Osteoblast (primary cell): ENCODE data around the gene ARHGEF26. TPM values are rescaled to one million over a fixed set of nuclear protein-coding genes. Genes with fewer than 3 reads are reported as not detected.

ENCODE experiments used
- DNase-seq: peaks from one replicate; pipeline ENCODE4 v3.0.0; 2011; ENCODE audit warnings: low spot score, mixed read lengths; ENCODE audit not compliant: insufficient read length; ENCODE audit errors: missing footprints
- H2AFZ ChIP-seq: 2 replicates; pipeline ENCODE4 v1.6.0; 2011; ENCODE audit warnings: mild to moderate bottlenecking, low read length
- H3K27ac ChIP-seq: 2 replicates; pipeline ENCODE4 v1.5.1; 2011; ENCODE audit warnings: mild to moderate bottlenecking, low read depth, low read length, moderate library complexity
- H3K27me3 ChIP-seq: 2 replicates; pipeline ENCODE4 v1.6.0; 2012; ENCODE audit warnings: mild to moderate bottlenecking, control low read depth, inconsistent platforms, low read length, moderate library complexity; ENCODE audit not compliant: insufficient read depth
- H3K36me3 ChIP-seq: 2 replicates; pipeline ENCODE4 v1.5.1; 2011; ENCODE audit warnings: mild to moderate bottlenecking, low read length, control low read depth, moderate library complexity; ENCODE audit not compliant: insufficient read depth
- H3K4me1 ChIP-seq: 2 replicates; pipeline ENCODE4 v1.5.1; 2011; ENCODE audit warnings: mild to moderate bottlenecking, low read length, control low read depth, moderate library complexity; ENCODE audit not compliant: insufficient read depth
- H3K4me2 ChIP-seq: 2 replicates; pipeline ENCODE4 v1.6.0; 2011; ENCODE audit warnings: mild to moderate bottlenecking, low read length; ENCODE audit not compliant: insufficient read depth
- H3K4me3 ChIP-seq: fragments of 200-600 bp; sonication (generic); 3 replicates; pipeline ENCODE4 v1.5.1; 2012; ENCODE audit warnings: mild to moderate bottlenecking, low read length, inconsistent platforms; ENCODE audit not compliant: insufficient read depth
- H3K79me2 ChIP-seq: 2 replicates; pipeline ENCODE4 v1.6.0; 2012; ENCODE audit warnings: mild to moderate bottlenecking, low read length, control low read depth, inconsistent platforms; ENCODE audit not compliant: insufficient read depth
- H3K9me3 ChIP-seq: 2 replicates; pipeline ENCODE4 v1.5.1; 2011; ENCODE audit warnings: low read depth, low read length, control low read depth
- H4K20me1 ChIP-seq: 2 replicates; pipeline ENCODE4 v1.6.0; 2012; ENCODE audit warnings: mild to moderate bottlenecking, low read length, control low read depth; ENCODE audit not compliant: insufficient read depth
- CTCF ChIP-seq: IDR thresholded peaks from 2 replicates; pipeline ENCODE4 v1.5.1; 2011; ENCODE audit warnings: mild to moderate bottlenecking, low read depth, low read length, moderate library complexity; ENCODE audit errors: extremely low read depth
- total RNA-seq: library from RNA; depleted of rRNA; stranded (reverse); fragments of >200 nt; gene quantifications from 2 replicates; pipeline ENCODE4 v1.2.3, GENCODE V29; 2012

Gene ARHGEF26
- total RNA-seq, 1 donor, result 3.6 TPM

GRCh38 chr3:154280161-154280560 is 159.0 kb downstream of the ARHGEF26 start:
- no peak for DNase-seq
- Histone ChIP-seq H3K4me3 (no peak overlapping the region), H3K79me2 (no peaks in the 10 kb centered on the region), H3K4me2 (no peak overlapping the region), H3K36me3 (peaks cover 58% of the 10 kb centered on the region), H2AFZ (no peak overlapping the region), H3K9me3 (no peaks in the 10 kb centered on the region), H4K20me1 (no peaks in the 10 kb centered on the region), H3K27me3 (no peaks in the 10 kb centered on the region), H3K4me1 (no peaks in the 10 kb centered on the region), H3K27ac (no peak overlapping the region)
- TF ChIP-seq CTCF, result no peak

- Histone ChIP-seq H2AFZ (no peak overlapping the region), H3K27me3 (no peaks in the 10 kb centered on the region), H3K27ac (no peak overlapping the region), H3K36me3 (peaks cover 54% of the 10 kb centered on the region), H3K9me3 (no peaks in the 10 kb centered on the region), H3K4me1 (no peaks in the 10 kb centered on the region), H4K20me1 (no peaks in the 10 kb centered on the region), H3K79me2 (no peaks in the 10 kb centered on the region), H3K4me3 (no peak overlapping the region), H3K4me2 (no peak overlapping the region)
- DNase-seq, result no peak
- TF ChIP-seq CTCF, result no peak
Measured at GRCh38 chr3:154285221-154285620, 164.0 kb downstream of the ARHGEF26 start.

GRCh38 chr3:154290187-154290586 is 169.0 kb downstream of the ARHGEF26 start:
- H3K27ac ChIP-seq, result no peak overlapping the region
- TF ChIP-seq CTCF, result no peak
- no peak overlapping the region for H2AFZ ChIP-seq
- H3K36me3 ChIP-seq, result peaks cover 56% of the 10 kb centered on the region
- no peak overlapping the region for H3K4me3 ChIP-seq
- no peaks in the 10 kb centered on the region for H4K20me1 ChIP-seq
- no peak for DNase-seq
- H3K4me2 ChIP-seq, result no peak overlapping the region
- no peaks in the 10 kb centered on the region for H3K4me1 ChIP-seq
- H3K9me3 ChIP-seq, result no peaks in the 10 kb centered on the region
- H3K27me3 ChIP-seq, result no peaks in the 10 kb centered on the region
- H3K79me2 ChIP-seq, result no peaks in the 10 kb centered on the region

- H3K27me3 ChIP-seq, result no peaks in the 10 kb centered on the region
- no peak for TF ChIP-seq CTCF
- H4K20me1 ChIP-seq, result no peaks in the 10 kb centered on the region
- no peaks in the 10 kb centered on the region for H3K79me2 ChIP-seq
- no peak overlapping the region for H3K4me2 ChIP-seq
- H3K27ac ChIP-seq, result no peak overlapping the region
- no peaks in the 10 kb centered on the region for H3K4me1 ChIP-seq
- DNase-seq, result no peak
- H3K9me3 ChIP-seq, result no peaks in the 10 kb centered on the region
- no peak overlapping the region for H2AFZ ChIP-seq
- no peak overlapping the region for H3K4me3 ChIP-seq
- H3K36me3 ChIP-seq, result peaks cover 48% of the 10 kb centered on the region
Measured at GRCh38 chr3:154294016-154294415, 172.8 kb downstream of the ARHGEF26 start.
